Panc1 (cell line): ENCODE results near the gene ZP2.

Experiments used
- CTCF ChIP-seq: fragments of 450-650 bp; IDR thresholded peaks from 2 replicates; pipeline ENCODE4 v1.5.1; 2017; ENCODE audit warnings: mild to moderate bottlenecking
- POLR2AphosphoS5 ChIP-seq: IDR thresholded peaks from 2 replicates; pipeline ENCODE4 v1.6.1; 2012; ENCODE audit warnings: mild to moderate bottlenecking, low read depth, low read length, moderate library complexity
- REST ChIP-seq, 2 experiments: IDR thresholded peaks; 2 replicates each; pipeline ENCODE4 v1.6.1; 2011 to 2012; ENCODE audit warnings: low read depth in 2 of 2, control low read depth in 1 of 2, low read length in 1 of 2, mild to moderate bottlenecking in 1 of 2, moderate library complexity in 1 of 2; ENCODE audit not compliant: insufficient read depth in 1 of 2
- TCF7L2 ChIP-seq: IDR thresholded peaks from 2 replicates; pipeline ENCODE4 v1.6.1; 2011; ENCODE audit warnings: mild to moderate bottlenecking, low read depth, low read length, inconsistent platforms

DNA sequence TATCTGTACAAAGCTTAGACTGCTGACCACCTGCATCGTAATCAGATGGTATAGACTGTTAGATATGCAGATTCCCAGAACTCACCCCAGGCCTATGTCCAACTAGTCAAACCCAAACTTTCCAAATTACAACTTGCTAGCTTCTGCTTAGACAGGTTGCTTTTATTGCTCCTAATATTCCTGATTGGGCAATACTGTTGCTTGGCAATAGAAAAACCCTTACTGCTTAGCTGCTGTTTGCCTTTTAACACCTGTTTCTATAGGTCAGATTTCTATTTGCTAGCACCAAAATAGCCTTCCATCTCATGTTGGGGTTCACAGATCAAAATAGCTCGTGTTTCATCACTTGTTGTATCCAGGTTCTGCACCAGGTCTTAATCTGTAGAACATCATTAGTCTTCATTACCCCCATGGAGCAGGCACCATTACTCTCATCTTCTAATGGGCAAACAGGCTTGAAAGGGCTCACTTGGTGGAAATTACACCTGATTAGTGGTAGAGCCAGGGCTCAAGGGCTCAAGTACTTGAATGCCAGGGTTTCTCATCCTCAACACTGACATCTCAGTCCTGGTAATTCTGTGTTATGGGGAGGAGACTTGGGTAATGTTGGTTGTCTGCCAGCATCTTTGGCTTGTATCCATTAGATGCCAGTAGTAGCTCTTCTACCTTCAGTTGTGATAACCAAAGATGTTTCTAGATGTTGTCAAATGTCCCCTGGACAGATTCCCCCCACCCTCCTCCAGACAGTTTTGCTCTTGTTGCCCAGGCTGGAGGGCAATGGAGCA is 2.7 kb downstream of the ZP2 start:
- TF ChIP-seq CTCF (no peak), POLR2AphosphoS5 (no peak), REST (IDR thresholded peaks at IDR 0.05; ENCODE audit: insufficient read depth in 1 of 2, low read depth in 2 of 2, low read length in 1 of 2) (no peak), TCF7L2 (no peak)
